T-helper 1 cell treated with Interleukin-12 subunit alpha and Interleukin-12 subunit beta and Interleukin-4 antibody, amounts not matched to agents 30 μg/mL and 1 μg/mL, for 36 hours (primary cell): Measurements from ENCODE around the gene STEEP1.

ENCODE experiments used
- H3K27ac Mint-ChIP-seq: one replicate; pipeline ENCODE4 v1.8.0; 2021; ENCODE audit warnings: mild to moderate bottlenecking, mixed read lengths
- H3K27me3 Mint-ChIP-seq: one replicate; pipeline ENCODE4 v1.8.0; 2021; ENCODE audit warnings: low read depth, mixed read lengths
- H3K36me3 Mint-ChIP-seq: one replicate; pipeline ENCODE4 v1.8.0; 2021; ENCODE audit warnings: low read depth, mixed read lengths
- H3K4me1 Mint-ChIP-seq: one replicate; pipeline ENCODE4 v1.8.0; 2021; ENCODE audit warnings: low read depth, mixed read lengths
- H3K4me3 Mint-ChIP-seq: one replicate; pipeline ENCODE4 v1.8.0; 2021; ENCODE audit warnings: mild to moderate bottlenecking, moderate library complexity, mixed read lengths
- H3K9me3 Mint-ChIP-seq: one replicate; pipeline ENCODE4 v1.8.0; 2021; ENCODE audit warnings: mixed read lengths

Gene STEEP1

DNA sequence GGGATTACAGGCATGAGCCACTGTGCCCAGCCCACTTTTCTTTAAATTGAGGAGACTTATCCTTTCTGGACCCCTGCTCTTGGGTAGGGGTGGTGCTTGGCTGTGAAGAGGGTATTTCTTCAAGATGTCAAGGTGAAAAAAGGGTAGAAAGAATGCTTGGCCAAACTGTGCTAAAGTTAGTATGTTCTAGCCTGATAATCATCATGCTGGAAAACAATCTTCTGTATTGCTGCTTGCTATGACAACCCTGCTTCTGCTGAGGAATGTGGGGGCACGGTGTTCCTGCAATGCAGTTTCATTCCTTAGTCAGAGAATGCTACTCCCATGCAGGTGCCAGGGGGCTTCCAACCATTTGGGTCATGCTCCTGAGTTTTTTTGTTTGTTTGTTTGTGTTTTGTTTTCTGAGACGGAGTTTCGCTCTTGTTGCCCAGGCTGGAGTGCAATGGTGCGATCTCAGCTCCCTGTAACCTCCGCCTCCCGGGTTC is 5.2 kb upstream of the STEEP1 start:
- H3K27me3 Mint-ChIP-seq, result no peaks in the 10 kb centered on the region
- H3K9me3 Mint-ChIP-seq, result no peaks in the 10 kb centered on the region
- H3K4me1 Mint-ChIP-seq, result no peaks in the 10 kb centered on the region
- no peak overlapping the region for H3K27ac Mint-ChIP-seq
- no peaks in the 10 kb centered on the region for H3K36me3 Mint-ChIP-seq
- H3K4me3 Mint-ChIP-seq, result no peak overlapping the region

DNA sequence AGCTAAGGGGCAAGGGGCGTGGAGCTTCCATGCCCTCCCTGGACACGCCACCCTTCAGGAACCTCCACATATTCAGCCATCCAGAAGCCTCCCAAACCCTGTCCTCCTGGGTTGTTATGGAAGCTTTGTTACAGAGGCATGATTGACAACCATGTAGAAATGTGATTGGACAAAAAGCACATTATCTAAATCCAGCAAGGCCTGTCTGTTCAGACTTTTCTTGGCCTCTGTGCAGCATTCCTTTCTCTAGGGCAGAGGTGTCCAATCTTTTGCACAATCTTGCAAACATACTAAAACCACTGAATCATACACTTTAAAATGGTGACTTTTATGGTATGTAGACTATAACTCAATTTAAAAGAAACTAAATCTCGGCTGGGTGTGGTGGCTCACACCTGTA is 12.7 kb downstream of the STEEP1 start:
- no peaks in the 10 kb centered on the region for H3K27me3 Mint-ChIP-seq
- peaks cover 4% of the 10 kb centered on the region for H3K36me3 Mint-ChIP-seq
- H3K27ac Mint-ChIP-seq, result no peak overlapping the region
- no peaks in the 10 kb centered on the region for H3K4me1 Mint-ChIP-seq
- H3K4me3 Mint-ChIP-seq, result no peak overlapping the region
- no peaks in the 10 kb centered on the region for H3K9me3 Mint-ChIP-seq

DNA sequence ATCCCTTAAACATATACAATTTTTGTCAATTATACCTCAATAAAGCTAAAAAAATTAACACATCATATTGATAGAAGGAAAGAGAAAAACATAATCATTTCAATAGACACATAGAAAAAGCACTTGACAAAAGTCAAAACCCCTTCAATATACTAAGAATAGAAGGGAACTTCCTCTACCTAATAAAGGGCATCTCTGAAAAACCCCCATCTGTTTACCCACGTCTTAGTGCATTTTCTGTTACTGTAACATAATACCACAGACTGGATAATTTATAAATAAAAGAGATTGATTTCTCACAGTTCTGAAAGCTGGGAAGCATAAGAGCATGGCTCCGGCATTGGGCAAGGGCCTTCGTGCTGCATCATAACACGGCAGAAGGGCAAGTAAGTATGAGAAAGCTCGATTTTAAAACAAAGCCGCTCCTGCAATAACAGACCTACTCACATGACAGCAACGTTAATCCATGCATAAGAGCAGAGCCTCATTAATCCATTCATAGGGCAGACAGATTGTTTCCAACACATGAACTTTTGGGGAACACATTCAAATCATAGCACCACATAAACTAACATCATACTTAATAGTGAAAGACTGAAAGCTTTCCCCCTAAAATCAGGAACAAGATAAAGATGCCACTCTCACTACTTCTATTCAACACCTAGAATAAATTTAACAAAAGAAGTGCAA is 15.7 kb downstream of the STEEP1 start:
- Mint-ChIP-seq H3K27me3 (no peaks in the 10 kb centered on the region), H3K4me1 (no peaks in the 10 kb centered on the region), H3K9me3 (no peaks in the 10 kb centered on the region), H3K27ac (no peak overlapping the region), H3K4me3 (no peak overlapping the region), H3K36me3 (no peaks in the 10 kb centered on the region)

DNA sequence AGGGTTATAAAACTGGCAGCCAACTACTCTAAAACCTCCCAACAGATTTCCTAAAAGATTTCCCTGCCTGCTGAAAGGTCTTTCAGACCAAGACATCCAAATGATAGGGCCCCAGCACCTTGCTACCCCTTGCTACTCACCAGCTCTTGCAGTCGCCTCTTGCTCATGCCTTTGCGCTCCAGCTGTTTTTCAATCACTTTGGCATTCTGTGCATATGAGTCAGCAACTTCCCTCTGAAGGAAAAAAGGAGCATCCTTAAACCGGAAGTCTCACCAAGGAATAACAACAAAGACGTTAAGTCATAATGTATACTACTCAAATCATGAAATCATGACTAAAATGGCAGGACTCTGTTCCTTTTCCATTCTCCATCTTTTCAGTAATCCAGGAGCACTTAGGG is 24.0 kb downstream of the STEEP1 start:
- Mint-ChIP-seq H3K4me3 (no peak overlapping the region), H3K4me1 (no peaks in the 10 kb centered on the region), H3K27ac (no peak overlapping the region), H3K9me3 (no peaks in the 10 kb centered on the region), H3K36me3 (peaks cover 7% of the 10 kb centered on the region), H3K27me3 (no peaks in the 10 kb centered on the region)

DNA sequence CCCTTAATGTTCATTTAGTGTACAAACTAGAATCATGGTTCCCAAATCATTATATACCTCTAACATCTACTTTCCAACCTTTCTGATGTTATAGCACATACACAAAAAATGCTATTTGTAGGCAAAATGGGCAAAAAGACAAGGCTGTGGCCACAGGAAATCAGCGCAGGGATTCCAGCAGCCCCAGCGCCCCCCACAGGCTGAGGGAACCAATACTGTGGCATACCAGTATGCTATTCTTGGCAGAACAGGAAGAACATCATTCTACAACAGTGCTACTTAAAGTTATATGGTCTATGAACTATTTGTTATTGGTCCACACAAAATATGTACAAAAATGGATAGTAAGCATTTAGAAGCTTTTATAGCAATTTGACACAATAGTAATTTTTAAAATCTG is 25.3 kb downstream of the STEEP1 start:
- Mint-ChIP-seq H3K4me1 (no peaks in the 10 kb centered on the region), H3K27me3 (no peaks in the 10 kb centered on the region), H3K4me3 (no peak overlapping the region), H3K36me3 (peaks cover 7% of the 10 kb centered on the region), H3K27ac (no peak overlapping the region), H3K9me3 (no peaks in the 10 kb centered on the region)

DNA sequence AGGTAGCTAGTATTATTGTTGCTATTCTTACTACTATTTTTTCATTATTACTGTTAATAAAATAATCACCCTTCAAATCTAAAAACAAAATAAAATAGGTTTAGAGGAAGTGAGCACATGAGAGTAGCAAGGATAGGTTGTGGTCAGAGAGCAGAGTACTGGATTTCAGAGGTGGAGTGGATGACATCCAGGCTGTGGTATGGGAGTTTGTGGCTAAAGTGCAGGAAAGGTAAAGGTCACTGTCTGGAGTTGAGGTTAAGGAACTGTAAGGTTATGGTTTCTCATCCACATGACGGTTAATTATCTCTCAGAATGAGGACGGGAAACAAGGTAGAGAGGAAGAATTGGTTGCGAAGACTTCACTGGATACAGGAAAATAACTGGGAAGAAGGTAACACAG is 27.7 kb downstream of the STEEP1 start:
- H3K9me3 Mint-ChIP-seq, result no peaks in the 10 kb centered on the region
- H3K36me3 Mint-ChIP-seq, result peaks cover 7% of the 10 kb centered on the region
- H3K4me1 Mint-ChIP-seq, result no peaks in the 10 kb centered on the region
- no peak overlapping the region for H3K4me3 Mint-ChIP-seq
- no peaks in the 10 kb centered on the region for H3K27me3 Mint-ChIP-seq
- H3K27ac Mint-ChIP-seq, result no peak overlapping the region

DNA sequence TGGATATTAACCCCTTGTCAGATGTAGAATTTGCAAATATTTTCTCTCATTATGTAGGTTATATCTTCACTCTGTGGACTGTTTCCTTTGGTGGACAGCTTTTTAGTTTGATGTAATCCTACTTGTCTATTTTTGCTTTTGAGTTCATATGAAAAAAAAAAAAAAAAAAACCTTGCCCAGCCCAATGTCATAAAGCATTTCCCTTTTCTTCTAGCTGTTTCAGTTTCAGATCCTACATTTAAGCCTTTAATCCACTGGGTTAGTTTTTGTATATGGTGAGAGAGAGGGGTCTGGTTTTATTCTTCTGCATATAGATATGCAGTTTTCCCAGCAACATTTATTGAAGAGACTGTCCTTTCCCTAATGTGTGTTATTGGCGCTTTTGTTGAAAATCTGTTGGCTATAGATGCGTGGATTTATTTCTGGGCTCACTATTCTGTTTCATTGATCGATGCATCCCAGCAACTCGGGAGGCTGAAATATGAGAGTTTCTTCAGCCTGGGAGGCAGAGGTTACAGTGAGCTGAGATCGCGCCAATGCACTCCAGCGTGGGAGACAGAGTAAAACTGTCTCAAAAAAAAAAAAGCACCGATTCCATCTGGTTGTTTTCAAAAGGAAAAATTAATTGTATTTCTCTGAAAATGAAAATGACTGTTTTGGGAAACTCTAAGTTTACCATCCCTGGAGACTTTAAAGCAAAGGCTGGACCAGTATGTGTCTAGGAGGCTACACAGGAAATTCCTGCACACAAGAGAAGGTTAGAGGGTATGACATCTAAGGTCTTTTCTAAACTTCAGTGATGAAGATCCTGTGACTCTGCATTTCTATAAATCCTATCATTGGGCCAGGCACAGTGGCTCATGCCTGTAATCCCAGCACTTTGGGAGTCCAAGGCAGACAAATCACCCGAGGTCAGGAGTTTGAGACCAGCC is 35.6 kb downstream of the STEEP1 start:
- H3K4me1 Mint-ChIP-seq, result peaks cover 2% of the 10 kb centered on the region
- no peak overlapping the region for H3K4me3 Mint-ChIP-seq
- H3K36me3 Mint-ChIP-seq, result no peaks in the 10 kb centered on the region
- H3K27ac Mint-ChIP-seq, result no peak overlapping the region
- H3K9me3 Mint-ChIP-seq, result no peaks in the 10 kb centered on the region
- no peaks in the 10 kb centered on the region for H3K27me3 Mint-ChIP-seq

DNA sequence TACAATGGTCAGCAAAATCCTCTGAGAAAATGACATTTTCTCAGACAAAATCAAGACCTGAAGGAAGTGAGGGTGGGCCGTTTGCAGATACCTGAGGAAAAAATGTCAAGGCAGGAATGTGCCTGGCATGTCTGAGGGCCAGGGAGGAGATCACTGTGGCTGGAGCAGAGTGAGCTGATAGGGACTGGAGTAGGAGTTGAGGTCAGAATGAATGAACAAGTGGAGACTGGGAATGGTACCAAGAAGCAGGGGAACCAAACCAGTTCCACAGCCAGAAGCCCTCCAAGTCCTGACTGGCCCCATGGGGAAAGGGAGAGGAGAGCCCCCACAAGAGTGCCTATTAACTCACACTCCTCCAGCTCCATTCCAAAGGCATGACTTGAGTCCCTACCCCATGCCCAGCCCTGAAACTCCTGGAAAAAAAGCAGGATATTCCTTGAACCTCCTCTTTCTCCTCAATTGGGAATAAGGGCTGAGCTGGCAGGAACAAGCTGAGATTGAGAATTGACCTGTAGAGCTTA is 41.5 kb downstream of the STEEP1 start:
- Mint-ChIP-seq H3K36me3 (no peaks in the 10 kb centered on the region), H3K27me3 (no peaks in the 10 kb centered on the region), H3K4me3 (no peak overlapping the region)

DNA sequence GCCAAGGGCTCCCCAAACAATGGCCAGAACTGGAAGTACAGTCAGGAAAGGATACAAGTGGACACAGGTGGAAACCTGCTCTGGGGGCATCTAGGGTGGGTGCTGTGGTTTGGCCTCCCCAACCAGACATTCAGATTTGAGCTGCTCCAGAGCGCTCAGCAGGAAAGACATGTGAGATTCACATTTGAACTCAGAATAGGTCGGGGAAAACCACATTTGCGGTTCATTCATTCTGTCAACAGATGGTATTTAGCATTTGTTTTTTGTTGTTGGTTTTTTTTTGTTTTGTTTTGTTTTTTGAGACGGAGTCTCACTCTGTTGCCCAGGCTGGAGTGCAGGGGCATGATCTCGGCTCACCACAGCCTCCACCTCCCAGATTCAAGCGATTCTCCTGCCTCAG is 44.0 kb downstream of the STEEP1 start:
- H3K9me3 Mint-ChIP-seq, result no peaks in the 10 kb centered on the region
- H3K4me3 Mint-ChIP-seq, result no peak overlapping the region
- H3K36me3 Mint-ChIP-seq, result no peaks in the 10 kb centered on the region
- H3K27me3 Mint-ChIP-seq, result no peaks in the 10 kb centered on the region
- no peak overlapping the region for H3K27ac Mint-ChIP-seq
- H3K4me1 Mint-ChIP-seq, result peaks cover 2% of the 10 kb centered on the region

More for the DNA sequence above, 41.5 kb downstream of the STEEP1 start:
- no peaks in the 10 kb centered on the region for H3K9me3 Mint-ChIP-seq
- H3K4me1 Mint-ChIP-seq, result no peaks in the 10 kb centered on the region
- no peak overlapping the region for H3K27ac Mint-ChIP-seq

DNA sequence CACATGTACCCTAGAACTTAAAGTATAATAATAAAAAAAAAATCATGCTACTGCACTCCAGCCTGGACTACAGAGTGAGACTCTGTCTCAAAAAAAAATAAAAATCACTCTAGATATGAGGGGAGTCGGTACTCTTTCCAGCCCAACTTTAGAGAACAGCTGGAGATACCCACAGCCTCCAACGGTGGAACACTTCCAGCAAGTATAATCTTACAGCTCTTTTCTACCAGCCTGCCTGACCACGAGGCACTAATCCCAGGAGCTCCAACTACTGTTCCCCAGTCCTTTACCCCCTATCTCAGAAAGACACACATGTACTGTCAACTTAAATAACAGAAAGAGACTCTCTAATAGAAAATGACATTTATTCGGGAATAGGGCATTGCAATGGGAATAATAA is 46.8 kb downstream of the STEEP1 start:
- H3K4me1 Mint-ChIP-seq, result peaks cover 5% of the 10 kb centered on the region
- H3K9me3 Mint-ChIP-seq, result no peaks in the 10 kb centered on the region
- no peak overlapping the region for H3K4me3 Mint-ChIP-seq
- H3K27me3 Mint-ChIP-seq, result no peaks in the 10 kb centered on the region
- H3K36me3 Mint-ChIP-seq, result no peaks in the 10 kb centered on the region
- no peak overlapping the region for H3K27ac Mint-ChIP-seq

DNA sequence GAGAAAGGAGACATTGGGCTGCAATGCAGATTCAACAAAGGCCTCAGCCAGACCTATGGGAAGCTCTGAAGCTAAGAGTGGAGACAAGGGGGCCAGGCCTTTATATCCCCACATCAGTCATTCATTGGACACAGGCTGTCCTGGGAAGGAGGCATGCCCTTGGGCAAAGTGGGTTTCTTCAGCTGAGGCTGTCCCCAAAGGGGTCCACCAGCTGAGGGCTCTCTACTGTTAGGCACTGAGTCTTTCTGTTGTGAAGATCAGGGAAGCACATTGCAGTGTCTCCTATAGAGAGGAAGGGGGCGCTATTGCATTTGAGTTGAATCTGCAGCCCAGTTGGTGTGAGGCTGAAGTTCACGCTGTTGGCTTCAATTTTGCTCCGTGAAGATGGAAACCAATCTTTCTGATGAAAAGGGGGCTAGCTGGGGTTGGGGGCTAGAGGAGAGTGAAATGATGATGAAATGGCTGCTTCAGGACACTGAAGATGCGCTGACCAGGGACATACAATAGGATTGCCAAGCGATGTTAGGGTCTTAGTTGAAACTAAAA is 49.0 kb downstream of the STEEP1 start:
- Mint-ChIP-seq H3K4me3 (no peak overlapping the region), H3K27ac (no peak overlapping the region), H3K27me3 (no peaks in the 10 kb centered on the region), H3K4me1 (peaks cover 5% of the 10 kb centered on the region), H3K9me3 (no peaks in the 10 kb centered on the region), H3K36me3 (no peaks in the 10 kb centered on the region)

DNA sequence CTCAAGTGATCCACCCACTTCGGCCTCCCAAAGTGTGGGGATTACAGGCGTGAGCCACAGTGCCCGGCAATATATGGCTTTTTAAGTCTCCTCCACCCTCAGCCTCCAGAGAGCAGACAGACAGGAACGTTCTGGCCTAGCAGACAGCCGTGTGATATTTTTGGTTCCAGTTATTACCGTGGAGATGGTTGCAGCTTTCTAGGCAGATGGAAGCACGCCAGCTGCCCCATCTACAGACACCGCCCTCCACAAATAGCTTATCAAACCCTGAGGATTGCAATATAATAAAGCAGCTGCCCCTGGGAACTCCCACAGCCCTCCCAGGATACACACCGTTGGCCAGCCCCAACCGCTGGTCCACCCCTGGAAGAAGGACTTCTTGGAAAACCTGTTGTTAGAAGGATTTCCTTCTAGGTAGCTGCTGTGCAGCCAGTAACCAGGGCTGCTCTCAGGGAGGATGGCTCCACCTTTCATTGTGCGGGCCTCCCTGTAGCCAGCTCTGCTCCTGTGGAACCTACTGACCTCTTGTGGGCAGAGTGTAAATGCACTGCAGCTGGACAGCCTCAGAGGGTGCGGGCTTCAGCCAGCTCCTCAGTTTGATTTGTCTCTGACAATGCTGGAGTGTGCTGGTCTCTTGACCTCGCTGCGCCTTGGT is 52.9 kb downstream of the STEEP1 start:
- peaks cover 5% of the 10 kb centered on the region for H3K27me3 Mint-ChIP-seq
- H3K4me1 Mint-ChIP-seq, result peaks cover 5% of the 10 kb centered on the region
- H3K27ac Mint-ChIP-seq, result no peak overlapping the region
- H3K4me3 Mint-ChIP-seq, result no peak overlapping the region
- no peaks in the 10 kb centered on the region for H3K9me3 Mint-ChIP-seq
- no peaks in the 10 kb centered on the region for H3K36me3 Mint-ChIP-seq

DNA sequence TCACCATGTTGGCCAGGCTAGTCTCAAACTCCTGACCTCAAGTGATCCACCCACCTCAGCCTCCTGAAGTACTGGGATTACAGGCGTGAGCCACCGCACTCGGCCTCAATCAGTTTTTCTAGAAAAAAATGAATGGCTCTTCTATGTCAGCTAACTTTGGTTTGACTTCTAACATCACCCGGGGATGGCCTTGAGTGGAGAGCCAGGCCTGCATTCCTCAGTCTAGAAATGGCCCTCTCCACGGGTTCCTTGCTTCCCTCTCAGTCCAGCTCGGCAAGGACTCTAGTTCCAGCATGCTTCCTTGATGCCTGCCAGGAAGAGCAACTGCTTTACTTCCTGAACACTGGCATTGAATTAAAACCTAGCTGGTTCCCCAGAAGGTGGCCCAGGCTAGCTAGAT is 58.0 kb downstream of the STEEP1 start:
- Mint-ChIP-seq H3K4me3 (no peak overlapping the region), H3K27ac (no peak overlapping the region), H3K36me3 (no peaks in the 10 kb centered on the region), H3K9me3 (no peaks in the 10 kb centered on the region), H3K4me1 (peaks cover 8% of the 10 kb centered on the region), H3K27me3 (peaks cover 5% of the 10 kb centered on the region)

DNA sequence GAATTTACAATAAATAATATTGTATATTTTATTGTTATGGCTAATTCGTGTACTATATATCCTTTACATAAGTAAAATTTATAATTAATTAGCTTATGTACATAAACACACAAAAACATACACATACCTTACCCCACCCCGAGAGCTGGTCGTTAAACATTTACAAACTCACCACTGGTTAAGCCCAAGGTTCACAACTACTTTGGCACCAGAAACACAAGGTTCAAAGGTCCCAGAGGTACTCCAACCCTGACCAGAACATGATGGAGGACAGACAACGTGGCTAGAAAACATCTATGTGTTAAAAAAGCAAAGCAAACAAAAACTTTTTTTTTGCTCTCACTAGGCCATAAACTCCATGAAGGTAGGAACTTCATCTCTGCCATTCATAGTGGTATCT is 59.3 kb downstream of the STEEP1 start:
- Mint-ChIP-seq H3K36me3 (no peaks in the 10 kb centered on the region), H3K9me3 (no peaks in the 10 kb centered on the region), H3K27me3 (peaks cover 5% of the 10 kb centered on the region)

More for the DNA sequence above, 59.3 kb downstream of the STEEP1 start:
- Mint-ChIP-seq H3K27ac (no peak overlapping the region), H3K4me1 (peaks cover 9% of the 10 kb centered on the region), H3K4me3 (no peak overlapping the region)
